Mammary epithelial cell (primary cell): ENCODE measurements around the gene RO60.

Source experiments
- EZH2 ChIP-seq: IDR thresholded peaks from 2 replicates; pipeline ENCODE4 v1.6.1; 2012; ENCODE audit warnings: low read length, inconsistent platforms, borderline replicate concordance
- TF ChIP-seq, protein P1 (sequence below), 2 donors: IDR thresholded peaks in 1 of 2; conservative IDR thresholded peaks in 1 of 2; 2 replicates each; pipeline ENCODE4 v1.5.1; 2011 to 2012; ENCODE audit warnings: inconsistent platforms in 2 of 2, low read length in 2 of 2, mild to moderate bottlenecking in 2 of 2, control low read depth in 1 of 2, low read depth in 1 of 2; ENCODE audit not compliant: insufficient read depth in 1 of 2; ENCODE audit errors: extremely low read depth in 1 of 2

- no peak for TF ChIP-seq EZH2
- TF ChIP-seq, protein P1, sequence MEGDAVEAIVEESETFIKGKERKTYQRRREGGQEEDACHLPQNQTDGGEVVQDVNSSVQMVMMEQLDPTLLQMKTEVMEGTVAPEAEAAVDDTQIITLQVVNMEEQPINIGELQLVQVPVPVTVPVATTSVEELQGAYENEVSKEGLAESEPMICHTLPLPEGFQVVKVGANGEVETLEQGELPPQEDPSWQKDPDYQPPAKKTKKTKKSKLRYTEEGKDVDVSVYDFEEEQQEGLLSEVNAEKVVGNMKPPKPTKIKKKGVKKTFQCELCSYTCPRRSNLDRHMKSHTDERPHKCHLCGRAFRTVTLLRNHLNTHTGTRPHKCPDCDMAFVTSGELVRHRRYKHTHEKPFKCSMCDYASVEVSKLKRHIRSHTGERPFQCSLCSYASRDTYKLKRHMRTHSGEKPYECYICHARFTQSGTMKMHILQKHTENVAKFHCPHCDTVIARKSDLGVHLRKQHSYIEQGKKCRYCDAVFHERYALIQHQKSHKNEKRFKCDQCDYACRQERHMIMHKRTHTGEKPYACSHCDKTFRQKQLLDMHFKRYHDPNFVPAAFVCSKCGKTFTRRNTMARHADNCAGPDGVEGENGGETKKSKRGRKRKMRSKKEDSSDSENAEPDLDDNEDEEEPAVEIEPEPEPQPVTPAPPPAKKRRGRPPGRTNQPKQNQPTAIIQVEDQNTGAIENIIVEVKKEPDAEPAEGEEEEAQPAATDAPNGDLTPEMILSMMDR (conservative IDR thresholded peaks at IDR 0.05 in 1 of 2, IDR thresholded peaks at IDR 0.05 in 1 of 2; ENCODE audit: extremely low read depth in 1 of 2, insufficient read depth in 1 of 2, low read depth in 1 of 2, low read length in 2 of 2): no peak
Observed at GRCh38 chr1:193030280-193030679, 29.1 kb upstream of the RO60 start.
